ENCODE data around the gene MED13. TPM values are rescaled to one million over a fixed set of nuclear protein-coding genes. Genes with fewer than 3 reads are reported as not detected.

MED13 gene
- polyA plus RNA-seq, 1 of the 3 experiments (the other 2 are of a cell fraction): 6.3 TPM

GRCh38 chr17:61907361-61907760, 157.7 kb downstream of the MED13 start:
- Histone ChIP-seq H4K20me1 (ENCODE audit: insufficient read depth) (no peaks in the 10 kb centered on the region), H3K27ac (ENCODE audit: low read depth in 2 of 2, low read length in 1 of 2) (no peak overlapping the region), H3K9me2 (no peaks in the 10 kb centered on the region), H3K9ac (no peak overlapping the region), H2AFZ (ENCODE audit: low read depth) (no peak overlapping the region), H3K4me2 (no peak overlapping the region), H3K27me3 (ENCODE audit: insufficient read depth) (no peaks in the 10 kb centered on the region), H3K4me3 (ENCODE audit: low read depth in 2 of 2, low read length in 1 of 2) (no peak overlapping the region), H3K36me3 (replicated peaks in 1 of 2; ENCODE audit: control insufficient read depth in 1 of 2, insufficient read depth in 2 of 2, low read length in 1 of 2) (peaks cover 58 to 74% of the 10 kb centered on the region in 2 experiments), H3K4me1 (ENCODE audit: control insufficient read depth in 1 of 2, insufficient read depth in 2 of 2, low read depth in 1 of 2, low read length in 1 of 2) (no peaks in the 10 kb centered on the region), H3K79me2 (ENCODE audit: insufficient read depth) (no peaks in the 10 kb centered on the region), H3K9me3 (no peaks in the 10 kb centered on the region), H3F3A (replicated peaks; ENCODE audit: insufficient read depth) (peaks cover under 1% of the 10 kb centered on the region)
- DNase-seq: no peak
- WGBS (ENCODE audit: low lambda C conversion rate): 97% methylated on average over 5 of the region's 5 CpGs
- CTCF ChIA-PET: interaction anchor here (1.5 kb wide), 1 partner anchor 9 kb away, joined by 4 read pairs; no protein-coding TSS in a partner anchor
- TF ChIP-seq NRF1 (IDR thresholded peaks at IDR 0.05; ENCODE audit: low read depth, low read length) (no peak), RFX5 (IDR thresholded peaks at IDR 0.05; ENCODE audit: low read length) (no peak), ZBTB33 (IDR thresholded peaks at IDR 0.05; ENCODE audit: borderline replicate concordance, low read depth) (no peak), TEAD4 (IDR thresholded peaks at IDR 0.05; ENCODE audit: borderline replicate concordance, insufficient read depth) (no peak), SIN3A (IDR thresholded peaks at IDR 0.05; ENCODE audit: borderline replicate concordance, low read depth, low read length) (no peak), EZH2phosphoT487 (IDR thresholded peaks at IDR 0.05; ENCODE audit: borderline replicate concordance, low read depth) (no peak), GATA2 (CRISPR knock-in tag; IDR thresholded peaks at IDR 0.05) (no peak), RCOR1 (IDR thresholded peaks at IDR 0.05; ENCODE audit: low read length) (no peak), CTCF (IDR thresholded peaks at IDR 0.05) (no peak), GABPA (IDR thresholded peaks at IDR 0.05; ENCODE audit: low read depth) (no peak), POLR2AphosphoS5 (IDR thresholded peaks at IDR 0.05; ENCODE audit: low read depth, low read length) (no peak), ELF1 (IDR thresholded peaks at IDR 0.05) (no peak), MXI1 (IDR thresholded peaks at IDR 0.05; ENCODE audit: low read depth, low read length) (no peak), JUND (IDR thresholded peaks at IDR 0.05) (no peak), PBX3 (IDR thresholded peaks at IDR 0.05) (no peak), CHD2 (IDR thresholded peaks at IDR 0.05; ENCODE audit: low read length, partially characterized antibody) (no peak), USF1 (IDR thresholded peaks at IDR 0.05; ENCODE audit: borderline replicate concordance, low read depth) (no peak)
- POLR2A ChIA-PET: no interaction called here

Measured in SK-N-SH (cell line).